HL-60 (cell line): ENCODE measurements around the gene CSF1R.

ENCODE experiments used
- DNase-seq, 2 experiments: peaks; one replicate each; pipeline ENCODE4 v3.0.0-alpha.2; 2010 to 2020; ENCODE audit warnings: low read depth in 1 of 2, low spot score in 1 of 2
- H3K27ac ChIP-seq: fragments of 250-450 bp; sonication (Bioruptor Pico); replicated peaks from 2 replicates; pipeline ENCODE4 v1.5.1; 2020; ENCODE audit warnings: mild to moderate bottlenecking, moderate library complexity
- H3K27me3 ChIP-seq: fragments of 250-450 bp; sonication (Bioruptor Pico); 2 replicates; pipeline ENCODE4 v1.5.1; 2021; ENCODE audit warnings: mild to moderate bottlenecking, moderate library complexity; ENCODE audit not compliant: insufficient read depth, poor library complexity, severe bottlenecking
- H3K4me3 ChIP-seq: replicated peaks from 2 replicates; pipeline ENCODE4 v1.5.1; 2011; ENCODE audit warnings: mild to moderate bottlenecking, control low read depth, low read length; ENCODE audit not compliant: insufficient read depth
- GABPA ChIP-seq: IDR thresholded peaks from 2 replicates; pipeline ENCODE4 v1.6.1; 2012; ENCODE audit warnings: low read depth
- POLR2AphosphoS5 ChIP-seq: IDR thresholded peaks from 2 replicates; pipeline ENCODE4 v1.6.1; 2012; ENCODE audit warnings: low read depth
- SPI1 ChIP-seq: IDR thresholded peaks from 2 replicates; pipeline ENCODE4 v1.6.1; 2012; ENCODE audit warnings: low read depth, mild to moderate bottlenecking, borderline replicate concordance
- TF ChIP-seq, protein P1 (sequence below): IDR thresholded peaks from 2 replicates; pipeline ENCODE4 v1.6.1; 2012; ENCODE audit warnings: low read depth; ENCODE audit not compliant: insufficient replicate concordance
- TF ChIP-seq, protein P2 (sequence below): IDR thresholded peaks from one replicate; pipeline ENCODE4 v1.5.1; 2011; ENCODE audit warnings: low read length, control low read depth, inconsistent platforms; ENCODE audit not compliant: insufficient read depth

The CSF1R gene

DNA sequence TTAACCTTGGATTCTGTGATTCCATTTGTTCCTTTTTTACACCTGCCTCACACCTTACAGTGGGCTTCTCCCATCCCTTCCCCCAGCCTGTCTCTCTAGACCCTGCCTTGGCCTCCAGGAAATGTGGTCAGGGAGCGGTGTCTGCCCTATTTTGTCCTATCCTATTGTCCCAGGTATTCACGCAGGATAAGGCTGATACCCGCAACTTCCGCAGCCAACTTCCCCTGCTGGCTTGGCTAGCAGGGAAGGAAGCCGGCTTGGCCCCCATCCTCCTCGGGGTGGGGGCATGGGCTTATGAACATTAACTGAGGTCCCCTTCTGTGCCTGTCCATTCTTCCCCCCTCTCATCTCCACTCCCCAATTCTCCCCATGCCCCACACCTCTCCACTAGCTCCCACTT, 3.5 kb downstream of the CSF1R start:
- Histone ChIP-seq H3K27me3 (no peaks in the 10 kb centered on the region), H3K4me3 (no peak overlapping the region), H3K27ac (no peak overlapping the region)
- TF ChIP-seq POLR2AphosphoS5 (no peak), SPI1 (peak; percentile 77; the same call in 1 of the 2 replicates), GABPA (no peak)
- DNase-seq: peak in 1 of 2 experiments; percentile 36

GRCh38 chr5:150082374-150082773, 4.0 kb downstream of the CSF1R start:
- TF ChIP-seq, protein P1, sequence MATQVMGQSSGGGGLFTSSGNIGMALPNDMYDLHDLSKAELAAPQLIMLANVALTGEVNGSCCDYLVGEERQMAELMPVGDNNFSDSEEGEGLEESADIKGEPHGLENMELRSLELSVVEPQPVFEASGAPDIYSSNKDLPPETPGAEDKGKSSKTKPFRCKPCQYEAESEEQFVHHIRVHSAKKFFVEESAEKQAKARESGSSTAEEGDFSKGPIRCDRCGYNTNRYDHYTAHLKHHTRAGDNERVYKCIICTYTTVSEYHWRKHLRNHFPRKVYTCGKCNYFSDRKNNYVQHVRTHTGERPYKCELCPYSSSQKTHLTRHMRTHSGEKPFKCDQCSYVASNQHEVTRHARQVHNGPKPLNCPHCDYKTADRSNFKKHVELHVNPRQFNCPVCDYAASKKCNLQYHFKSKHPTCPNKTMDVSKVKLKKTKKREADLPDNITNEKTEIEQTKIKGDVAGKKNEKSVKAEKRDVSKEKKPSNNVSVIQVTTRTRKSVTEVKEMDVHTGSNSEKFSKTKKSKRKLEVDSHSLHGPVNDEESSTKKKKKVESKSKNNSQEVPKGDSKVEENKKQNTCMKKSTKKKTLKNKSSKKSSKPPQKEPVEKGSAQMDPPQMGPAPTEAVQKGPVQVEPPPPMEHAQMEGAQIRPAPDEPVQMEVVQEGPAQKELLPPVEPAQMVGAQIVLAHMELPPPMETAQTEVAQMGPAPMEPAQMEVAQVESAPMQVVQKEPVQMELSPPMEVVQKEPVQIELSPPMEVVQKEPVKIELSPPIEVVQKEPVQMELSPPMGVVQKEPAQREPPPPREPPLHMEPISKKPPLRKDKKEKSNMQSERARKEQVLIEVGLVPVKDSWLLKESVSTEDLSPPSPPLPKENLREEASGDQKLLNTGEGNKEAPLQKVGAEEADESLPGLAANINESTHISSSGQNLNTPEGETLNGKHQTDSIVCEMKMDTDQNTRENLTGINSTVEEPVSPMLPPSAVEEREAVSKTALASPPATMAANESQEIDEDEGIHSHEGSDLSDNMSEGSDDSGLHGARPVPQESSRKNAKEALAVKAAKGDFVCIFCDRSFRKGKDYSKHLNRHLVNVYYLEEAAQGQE: no peak
- TF ChIP-seq SPI1 (no peak), GABPA (no peak), POLR2AphosphoS5 (no peak)
- TF ChIP-seq, protein P2, sequence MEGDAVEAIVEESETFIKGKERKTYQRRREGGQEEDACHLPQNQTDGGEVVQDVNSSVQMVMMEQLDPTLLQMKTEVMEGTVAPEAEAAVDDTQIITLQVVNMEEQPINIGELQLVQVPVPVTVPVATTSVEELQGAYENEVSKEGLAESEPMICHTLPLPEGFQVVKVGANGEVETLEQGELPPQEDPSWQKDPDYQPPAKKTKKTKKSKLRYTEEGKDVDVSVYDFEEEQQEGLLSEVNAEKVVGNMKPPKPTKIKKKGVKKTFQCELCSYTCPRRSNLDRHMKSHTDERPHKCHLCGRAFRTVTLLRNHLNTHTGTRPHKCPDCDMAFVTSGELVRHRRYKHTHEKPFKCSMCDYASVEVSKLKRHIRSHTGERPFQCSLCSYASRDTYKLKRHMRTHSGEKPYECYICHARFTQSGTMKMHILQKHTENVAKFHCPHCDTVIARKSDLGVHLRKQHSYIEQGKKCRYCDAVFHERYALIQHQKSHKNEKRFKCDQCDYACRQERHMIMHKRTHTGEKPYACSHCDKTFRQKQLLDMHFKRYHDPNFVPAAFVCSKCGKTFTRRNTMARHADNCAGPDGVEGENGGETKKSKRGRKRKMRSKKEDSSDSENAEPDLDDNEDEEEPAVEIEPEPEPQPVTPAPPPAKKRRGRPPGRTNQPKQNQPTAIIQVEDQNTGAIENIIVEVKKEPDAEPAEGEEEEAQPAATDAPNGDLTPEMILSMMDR: no peak
- Histone ChIP-seq H3K27me3 (no peaks in the 10 kb centered on the region), H3K27ac (no peak overlapping the region), H3K4me3 (no peak overlapping the region)
- no peak for DNase-seq

DNA sequence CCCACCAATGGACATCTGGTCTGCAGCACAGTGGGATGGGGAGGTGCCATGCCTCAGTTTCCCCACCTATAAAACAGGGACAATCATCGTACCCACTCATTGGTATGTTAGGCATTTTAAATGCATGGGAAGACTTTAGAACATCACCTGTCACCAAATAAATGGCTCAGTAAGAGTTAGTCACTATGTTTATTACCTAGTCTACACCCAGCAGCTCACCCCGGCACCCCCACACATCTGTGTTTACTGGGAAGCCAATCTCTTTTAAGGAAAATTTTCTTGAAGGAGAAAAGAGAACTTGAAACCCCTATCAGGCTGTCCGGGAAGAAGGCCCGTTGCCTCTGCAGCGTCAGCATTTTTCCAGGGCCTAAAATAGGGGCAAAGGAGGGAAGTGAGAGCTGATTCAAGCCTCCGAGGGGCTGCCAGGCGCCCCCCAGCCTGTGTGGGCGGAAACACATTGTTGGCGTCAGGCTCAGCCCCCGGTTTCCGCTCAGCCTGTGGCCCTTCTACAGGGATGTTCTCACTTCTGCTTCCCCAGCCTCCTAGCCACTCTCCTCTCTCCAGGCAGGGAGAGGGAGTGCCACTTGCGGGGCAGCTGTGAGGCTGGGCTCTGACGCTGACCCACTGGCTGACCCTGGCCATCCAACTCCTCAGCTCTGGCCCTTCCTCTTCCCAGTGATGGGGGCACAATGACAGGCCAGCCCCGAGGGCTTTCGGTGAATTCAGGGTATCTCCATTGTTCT, 4.6 kb downstream of the CSF1R start:
- Histone ChIP-seq H3K27me3 (no peaks in the 10 kb centered on the region), H3K27ac (no peak overlapping the region), H3K4me3 (no peak overlapping the region)
- peak; percentile 70 for DNase-seq
- TF ChIP-seq POLR2AphosphoS5 (peak; percentile 95), GABPA (no peak), SPI1 (peak; percentile 75; the same call in 1 of the 2 replicates)

DNA sequence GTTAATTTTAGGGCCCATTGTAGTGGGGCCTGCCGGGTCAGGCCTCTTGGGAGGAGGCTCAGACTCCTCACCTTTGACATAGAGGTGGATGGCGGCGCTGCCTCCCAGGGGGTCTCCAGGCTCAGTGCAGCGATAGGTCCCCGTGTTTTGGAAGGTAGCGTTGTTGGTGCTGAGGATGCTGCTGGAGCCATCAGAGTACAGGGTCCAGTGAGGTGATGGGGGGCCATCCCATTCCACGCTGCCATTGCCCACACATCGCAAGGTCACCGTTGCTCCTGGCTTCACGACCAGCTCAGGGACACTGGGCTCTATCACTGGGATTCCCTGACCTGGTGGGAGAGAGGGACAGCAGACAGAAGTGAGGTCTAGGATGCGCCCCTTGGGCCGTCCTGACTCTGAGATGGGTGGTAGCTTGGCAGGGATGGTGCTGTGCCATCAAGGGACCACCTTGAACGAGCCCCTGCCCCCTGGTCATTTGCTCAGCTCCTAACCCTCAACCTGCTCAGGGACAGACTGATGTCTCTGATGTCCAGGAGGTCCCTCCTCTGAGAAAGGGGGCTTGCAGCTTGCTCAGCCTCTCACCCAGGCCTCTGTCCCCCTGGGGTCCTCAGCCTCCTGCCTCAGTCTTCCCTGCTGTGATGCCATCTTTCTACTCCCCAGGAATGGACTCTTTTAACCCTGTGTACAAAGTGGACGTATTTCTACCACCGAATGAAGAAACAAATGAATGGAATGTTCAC, 5.5 kb downstream of the CSF1R start:
- TF ChIP-seq, protein P2: no peak
- TF ChIP-seq POLR2AphosphoS5 (no peak), GABPA (no peak), SPI1 (no peak)
- TF ChIP-seq, protein P1: no peak
- Histone ChIP-seq H3K4me3 (no peak overlapping the region), H3K27me3 (no peaks in the 10 kb centered on the region), H3K27ac (no peak overlapping the region)
- no peak for DNase-seq
